Measurements from ENCODE around the gene MAFG. TPM values are rescaled to one million over a fixed set of nuclear protein-coding genes. Genes with fewer than 3 reads are reported as not detected.

MAFG gene
- total RNA-seq (2022; extraction: Qiagen RNA extraction) = 23.3 to 32.3 TPM (median 28.5 TPM) in 5 replicates

DNA sequence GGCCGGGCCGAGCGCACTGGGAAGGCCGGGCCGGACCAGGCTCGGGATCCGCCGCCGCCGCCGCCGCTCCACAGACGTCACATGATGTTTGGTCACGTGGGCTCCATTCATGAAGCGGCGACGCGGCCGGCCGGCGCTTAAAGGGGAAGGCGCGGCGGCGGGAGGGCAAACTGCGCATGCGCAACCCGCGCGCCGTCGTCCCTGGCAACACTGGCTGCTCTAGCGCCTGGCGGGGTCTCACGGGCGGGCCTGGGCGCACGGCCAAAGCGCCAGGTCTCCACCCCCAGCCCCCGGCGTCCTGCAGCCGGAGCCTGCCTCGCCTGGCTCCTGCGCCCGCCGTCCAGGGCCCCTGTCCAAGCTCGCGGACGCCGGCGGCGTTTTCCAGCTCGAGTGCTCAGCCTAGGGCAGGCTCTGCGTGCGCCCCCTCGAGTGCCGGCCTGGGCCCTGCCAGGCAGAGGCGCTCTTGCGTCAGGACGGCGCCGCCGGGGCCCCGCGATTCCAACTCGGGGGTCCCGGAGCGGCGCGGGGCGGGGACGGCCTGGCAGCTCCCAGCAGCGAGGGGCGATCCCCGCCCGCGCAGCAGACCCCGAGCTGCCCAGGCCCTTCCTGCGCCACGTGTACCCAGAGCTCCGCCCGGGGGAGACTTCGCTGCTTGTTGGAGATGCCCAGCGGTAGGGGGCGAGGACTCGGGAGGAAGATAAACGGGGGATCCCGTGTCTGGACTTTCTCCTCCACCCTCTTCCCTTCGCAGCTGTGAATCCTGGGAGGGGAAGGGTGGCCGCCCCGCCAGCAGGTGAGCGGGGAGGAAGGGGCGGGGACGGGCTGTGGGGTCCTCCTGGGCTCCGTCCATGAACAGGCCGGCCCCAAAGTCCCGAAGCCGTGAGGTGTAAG is at the start of gene MAFG:
MAFG (minus strand) TSS at position 83 of the 891 bp plus-strand sequence. CDS start 4,550 bp downstream, outside the sequence.

DNA sequence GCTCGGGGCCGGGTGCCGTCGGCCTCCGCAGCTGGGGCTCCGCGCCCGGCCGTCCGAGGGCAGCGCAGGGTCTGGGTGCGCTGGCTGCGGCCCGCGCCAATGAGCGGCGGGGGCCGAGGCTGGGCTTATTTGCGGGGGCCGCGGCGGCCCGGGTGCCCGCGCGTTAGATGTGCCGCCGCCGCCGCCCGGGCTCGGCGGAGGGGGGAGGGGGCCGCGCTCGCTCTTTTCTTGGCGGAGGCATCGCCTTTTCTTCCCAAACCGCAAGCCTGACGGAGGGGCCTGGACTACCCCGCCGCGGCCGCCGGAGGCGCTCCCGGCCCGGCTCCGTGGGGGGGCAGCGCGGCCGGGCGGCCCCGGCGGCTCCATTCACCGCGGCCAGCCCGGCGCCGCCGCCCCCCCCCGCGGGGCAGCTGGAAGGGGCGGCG is 33.6 kb upstream of the MAFG start, which contains the start of gene NOTUM:
NOTUM (minus strand) TSS at position 101 of the 425 bp plus-strand sequence. CDS start 278 bp downstream, outside the sequence.

DNA sequence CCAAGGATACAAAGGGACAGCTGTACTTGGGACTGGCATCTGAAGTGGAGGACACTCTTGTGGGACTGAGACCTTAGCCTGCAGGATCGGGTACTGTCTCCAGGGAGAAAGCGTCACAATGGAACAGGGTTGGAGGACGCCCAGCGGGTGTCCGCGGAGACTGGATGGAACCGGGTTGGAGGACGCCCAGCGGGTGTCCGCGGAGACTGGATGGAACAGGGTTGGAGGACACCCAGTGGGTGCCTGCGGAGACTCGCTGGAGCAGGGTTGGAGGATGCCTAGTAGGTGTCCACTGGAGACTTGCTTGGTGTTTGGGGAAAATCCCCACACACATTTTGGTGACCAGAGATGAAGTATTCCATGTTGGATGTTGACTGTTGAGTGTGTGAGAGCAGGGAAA is 19.7 kb upstream of the MAFG start, which contains the start of gene MYADML2:
MYADML2 (minus strand) TSS at position 45 of the 400 bp plus-strand sequence. CDS start 5,492 bp downstream, outside the sequence.

DNA sequence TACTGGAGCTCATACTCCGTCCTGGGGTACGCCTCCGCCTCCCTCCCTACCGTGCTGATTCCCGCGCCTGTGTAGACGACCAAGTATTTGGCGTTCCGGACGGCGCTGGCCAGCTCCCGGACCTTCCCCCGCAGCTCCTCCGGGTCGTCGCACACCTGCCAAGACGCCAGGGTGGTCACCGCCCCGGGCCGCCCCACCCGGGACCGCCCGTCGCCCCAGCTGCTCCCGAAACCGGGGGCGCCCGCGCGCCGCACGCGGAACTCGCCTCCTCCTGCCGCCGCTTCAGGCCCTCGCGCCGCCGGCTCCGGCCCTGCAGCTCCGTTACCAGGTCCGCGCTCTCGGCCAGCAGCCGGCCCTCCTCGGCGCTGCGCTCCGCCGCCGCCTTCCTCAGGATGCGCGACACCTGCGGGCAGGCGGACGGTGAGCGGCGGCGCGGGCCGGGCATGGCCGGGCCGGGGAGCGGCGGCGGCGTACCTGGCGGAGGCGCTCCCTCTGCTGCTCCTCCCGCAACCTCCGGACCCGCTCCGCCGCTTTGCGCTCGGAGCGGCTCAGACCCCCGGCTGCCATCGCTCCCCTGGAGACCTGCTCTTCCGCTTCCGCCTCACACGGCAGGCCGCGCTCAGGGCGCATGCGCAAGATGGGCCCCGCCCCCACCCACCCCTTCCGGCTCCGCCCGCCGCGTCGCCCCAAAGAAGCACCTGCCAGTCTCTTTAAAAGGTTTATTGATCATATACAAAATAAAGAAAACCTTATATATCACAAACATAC is 9.8 kb downstream of the MAFG start, which contains the start of gene SIRT7:
SIRT7 (minus strand) TSS at position 612 of the 768 bp plus-strand sequence; CDS start at position 567, 45 bp downstream.

DNA sequence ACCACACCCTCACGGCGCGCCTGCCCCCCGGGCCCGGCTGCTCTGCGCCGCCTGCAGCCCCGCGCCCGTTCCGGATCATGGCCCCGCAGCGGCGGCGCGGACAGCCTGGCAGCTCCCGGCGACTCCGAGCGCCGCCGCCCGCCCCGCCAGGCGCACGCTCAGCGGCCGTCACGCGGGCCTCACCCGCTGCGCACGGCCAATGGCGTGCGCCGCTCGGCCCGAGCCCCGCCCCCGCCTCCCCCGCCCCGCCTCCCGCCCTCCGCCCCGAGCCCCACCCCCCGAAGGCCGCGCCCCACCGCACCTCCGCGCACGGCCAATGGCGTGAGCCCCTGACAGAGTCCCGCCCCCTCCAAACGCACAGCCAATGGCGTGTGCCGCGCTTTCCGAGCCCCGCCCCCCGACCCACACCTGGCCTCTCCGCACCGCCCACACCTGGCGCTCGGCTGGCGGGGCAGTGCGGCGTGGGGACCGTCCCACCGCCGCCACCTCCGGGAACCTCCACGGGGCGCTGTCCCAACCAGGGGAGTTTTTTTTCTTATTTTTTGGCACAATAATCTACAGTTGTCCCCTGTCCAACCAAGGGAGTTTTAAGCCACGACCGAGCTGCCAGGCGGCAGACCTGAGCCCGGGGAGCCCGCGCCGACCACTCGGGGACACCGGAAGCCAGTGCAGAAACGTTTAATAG is 16.1 kb downstream of the MAFG start, which contains the start of gene PCYT2:
PCYT2 (minus strand) TSS at position 123 of the 685 bp plus-strand sequence; CDS start at position 79, 44 bp downstream.

DNA sequence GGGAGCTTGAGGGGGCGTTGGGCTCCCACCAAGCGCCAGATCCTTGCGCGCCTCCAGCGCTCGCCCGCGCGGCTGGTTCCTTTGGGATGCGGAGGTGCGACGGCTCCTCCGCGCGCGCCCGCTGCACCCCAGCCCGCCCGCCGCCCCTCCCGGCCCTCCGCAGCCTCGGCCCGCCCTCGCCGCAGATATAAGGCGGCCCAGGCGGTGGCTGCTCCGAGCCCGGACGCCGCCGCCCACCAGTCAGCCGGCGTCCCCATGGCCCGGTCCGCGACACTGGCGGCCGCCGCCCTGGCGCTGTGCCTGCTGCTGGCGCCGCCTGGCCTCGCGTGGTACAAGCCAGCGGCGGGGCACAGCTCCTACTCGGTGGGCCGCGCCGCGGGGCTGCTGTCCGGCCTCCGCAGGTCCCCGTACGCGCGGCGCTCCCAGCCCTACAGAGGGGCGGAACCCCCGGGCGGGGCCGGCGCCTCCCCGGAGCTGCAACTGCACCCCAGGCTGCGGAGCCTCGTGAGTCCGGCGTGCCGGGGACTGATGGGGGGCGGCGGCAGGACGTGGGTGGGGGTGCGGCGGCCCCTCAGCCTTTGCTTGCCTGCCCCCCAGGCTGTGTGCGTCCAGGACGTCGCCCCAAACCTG is 25.4 kb downstream of the MAFG start, which contains the start of gene NPB:
NPB (plus strand) TSS at position 216 of the 630 bp plus-strand sequence; CDS start at position 256, 40 bp downstream.

DNA sequence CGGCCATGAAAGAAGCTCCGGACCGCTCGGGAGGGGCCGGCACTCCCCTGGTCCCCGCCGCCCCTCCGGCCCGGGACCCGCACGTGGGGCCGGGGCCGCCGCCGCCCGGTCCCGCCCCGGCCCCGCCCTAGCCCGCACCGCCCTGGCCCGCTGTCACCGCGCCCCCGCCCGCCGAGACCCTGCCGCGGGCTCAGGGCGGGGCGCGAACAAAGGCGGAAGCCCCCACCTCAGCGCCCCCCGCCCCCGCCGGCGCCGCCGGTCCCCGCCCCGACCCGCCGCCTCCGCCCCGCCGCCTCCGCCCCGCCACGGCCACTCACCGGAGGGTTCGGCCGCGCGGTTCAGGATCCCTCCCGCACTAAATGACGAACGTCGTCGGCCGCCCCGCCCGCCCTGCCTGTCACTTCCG is 56.6 kb downstream of the MAFG start, which contains the start of gene ARHGDIA:
ARHGDIA (minus strand) TSS at position 357 of the 406 bp plus-strand sequence. CDS start 1,407 bp downstream, outside the sequence.

Other genes starting within 250 kb of the MAFG start
- gene ARL16, start 243.9 kb downstream of the MAFG start, total RNA-seq (2022; extraction: Qiagen RNA extraction) = 44.8 to 49.2 TPM (median 48.3 TPM) in 5 replicates
- gene HGS, start 243.7 kb downstream of the MAFG start, total RNA-seq (2022; extraction: Qiagen RNA extraction) = 127 to 207 TPM (median 193 TPM) in 5 replicates
- gene MRPL12, start 224.4 kb downstream of the MAFG start, total RNA-seq (2022; extraction: Qiagen RNA extraction) = 223 to 334 TPM (median 303 TPM) in 5 replicates
- 26.6 to 46.9 TPM (median 43.3 TPM) in 5 replicates for gene SLC25A10, start 215.5 kb downstream of the MAFG start, total RNA-seq (2022; extraction: Qiagen RNA extraction)
- 0.14 to 0.55 TPM (median 0.34 TPM) in 5 replicates for gene GCGR, start 123.6 kb downstream of the MAFG start, total RNA-seq (2022; extraction: Qiagen RNA extraction)
- gene MCRIP1, start 94.4 kb downstream of the MAFG start, total RNA-seq (2022; extraction: Qiagen RNA extraction) = 79.5 to 107 TPM (median 101 TPM) in 5 replicates
- 0.08 to 0.35 TPM (median 0.18 TPM) in 5 replicates for gene PPP1R27, start 92.7 kb downstream of the MAFG start, total RNA-seq (2022; extraction: Qiagen RNA extraction)
- gene P4HB, start 67.2 kb downstream of the MAFG start, total RNA-seq (2022; extraction: Qiagen RNA extraction) = 673 to 727 TPM (median 692 TPM) in 5 replicates
- gene ARHGDIA, start 56.4 kb downstream of the MAFG start, total RNA-seq (2022; extraction: Qiagen RNA extraction) = 592 to 701 TPM (median 654 TPM) in 5 replicates
- gene ALYREF, start 36.1 kb downstream of the MAFG start, total RNA-seq (2022; extraction: Qiagen RNA extraction) = 167 to 248 TPM (median 232 TPM) in 5 replicates
- 185 to 310 TPM (median 289 TPM) in 5 replicates for gene ANAPC11, start 36.0 kb downstream of the MAFG start, total RNA-seq (2022; extraction: Qiagen RNA extraction)
- 0.33 to 0.67 TPM (median 0.49 TPM) in 5 replicates for gene NPB, start 25.5 kb downstream of the MAFG start, total RNA-seq (2022; extraction: Qiagen RNA extraction)
- gene PCYT2, start 16.3 kb downstream of the MAFG start, total RNA-seq (2022; extraction: Qiagen RNA extraction) = 14.1 to 18.1 TPM (median 16.6 TPM) in 5 replicates
- 27.2 to 45.6 TPM (median 41.6 TPM) in 5 replicates for gene SIRT7, start 9.6 kb downstream of the MAFG start, total RNA-seq (2022; extraction: Qiagen RNA extraction)
- 68.3 to 88.4 TPM (median 85.4 TPM) in 5 replicates for gene PYCR1, start 9.6 kb upstream of the MAFG start, total RNA-seq (2022; extraction: Qiagen RNA extraction)
- not detected in 5 replicates for gene MYADML2, start 19.5 kb upstream of the MAFG start, total RNA-seq (2022; extraction: Qiagen RNA extraction)
- gene NOTUM, start 33.5 kb upstream of the MAFG start, total RNA-seq (2022; extraction: Qiagen RNA extraction) = 0.18 to 0.55 TPM (median 0.34 TPM) in 5 replicates
- gene ASPSCR1, start 49.9 kb upstream of the MAFG start, total RNA-seq (2022; extraction: Qiagen RNA extraction) = 20.1 to 29.2 TPM (median 26.5 TPM) in 5 replicates
- 135 to 206 TPM (median 183 TPM) in 5 replicates for gene CENPX, start 95.1 kb upstream of the MAFG start, total RNA-seq (2022; extraction: Qiagen RNA extraction)
- 8.9 to 17.5 TPM (median 12.8 TPM) in 5 replicates for gene LRRC45, start 95.6 kb upstream of the MAFG start, total RNA-seq (2022; extraction: Qiagen RNA extraction)
- 24.9 to 43.1 TPM (median 39.9 TPM) in 5 replicates for gene RAC3, start 103.9 kb upstream of the MAFG start, total RNA-seq (2022; extraction: Qiagen RNA extraction)
- 65.2 to 110 TPM (median 102 TPM) in 5 replicates for gene DCXR, start 110.0 kb upstream of the MAFG start, total RNA-seq (2022; extraction: Qiagen RNA extraction)
- 16.5 to 26.6 TPM (median 25.1 TPM) in 5 replicates for gene RFNG, start 124.1 kb upstream of the MAFG start, total RNA-seq (2022; extraction: Qiagen RNA extraction)
- 108 to 148 TPM (median 138 TPM) in 5 replicates for gene GPS1, start 124.2 kb upstream of the MAFG start, total RNA-seq (2022; extraction: Qiagen RNA extraction)
- 73.5 to 153 TPM (median 133 TPM) in 5 replicates for gene DUS1L, start 138.1 kb upstream of the MAFG start, total RNA-seq (2022; extraction: Qiagen RNA extraction)
- gene FASN, start 170.5 kb upstream of the MAFG start, total RNA-seq (2022; extraction: Qiagen RNA extraction) = 112 to 154 TPM (median 145 TPM) in 5 replicates